GM12875 (cell line): ENCODE data around the gene ESF1.

Experiments used
- H3K4me3 ChIP-seq: one replicate; pipeline ENCODE4 v1.5.1; 2011; ENCODE audit warnings: low read depth, low read length, control low read depth
- CTCF ChIP-seq: IDR thresholded peaks from 2 replicates; pipeline ENCODE4 v1.5.1; 2011; ENCODE audit warnings: low read depth, mild to moderate bottlenecking, control low read depth, inconsistent platforms, low read length, moderate library complexity, borderline replicate concordance; ENCODE audit not compliant: insufficient read depth

The ESF1 gene

GRCh38 chr20:13681248-13682125, 103.2 kb downstream of the ESF1 start:
- no peak for TF ChIP-seq CTCF
- H3K4me3 ChIP-seq = no peak overlapping the region

GRCh38 chr20:13678944-13679343, 105.8 kb downstream of the ESF1 start:
- no peak overlapping the region for H3K4me3 ChIP-seq

GRCh38 chr20:13677241-13677640, 107.5 kb downstream of the ESF1 start:
- TF ChIP-seq CTCF = no peak
- no peak overlapping the region for H3K4me3 ChIP-seq

More at GRCh38 chr20:13678944-13679343, 105.8 kb downstream of the ESF1 start:
- TF ChIP-seq CTCF = no peak

GRCh38 chr20:13676682-13677081, 108.0 kb downstream of the ESF1 start:
- TF ChIP-seq CTCF = no peak
- no peak overlapping the region for H3K4me3 ChIP-seq

GRCh38 chr20:13672690-13673089, 112.0 kb downstream of the ESF1 start:
- no peak overlapping the region for H3K4me3 ChIP-seq
- TF ChIP-seq CTCF = no peak

- no peak for TF ChIP-seq CTCF
- no peak overlapping the region for H3K4me3 ChIP-seq
These were observed 112.8 kb downstream of the ESF1 start for GRCh38 chr20:13671916-13672378.

GRCh38 chr20:13671512-13671911, 113.2 kb downstream of the ESF1 start:
- TF ChIP-seq CTCF = no peak
- H3K4me3 ChIP-seq = no peak overlapping the region
